ENCODE results near the gene APOL4.
A peak's percentile ranks its signal among the peaks of the same experiment; 100 is the strongest.

Gene APOL4

GRCh38 chr22:36183446-36183845 lies 18.2 kb downstream of the APOL4 start:
- H3K9ac ChIP-seq (ENCODE audit: low read length) = no peak overlapping the region
- no peak overlapping the region for H3K18ac ChIP-seq (ENCODE audit: low read length)
- no CpG with 5 or more reads among the region's 7 CpGs for WGBS (ENCODE audit: extremely low coverage, insufficient coverage, low lambda C conversion rate)
- no peak overlapping the region for H4K5ac ChIP-seq (ENCODE audit: low read length)
- no peaks in the 10 kb centered on the region for H3K36me3 ChIP-seq (ENCODE audit: control insufficient read depth, insufficient read depth, low read length)
- no peaks in the 10 kb centered on the region for H3K4me1 ChIP-seq (ENCODE audit: control insufficient read depth, low read depth, low read length)
- no peak overlapping the region for H2BK120ac ChIP-seq (ENCODE audit: low read depth, low read length)
- no peak for DNase-seq
- no peaks in the 10 kb centered on the region for H3K27me3 ChIP-seq (ENCODE audit: insufficient read depth, low read length, poor library complexity)
- no peak overlapping the region for H2BK15ac ChIP-seq (replicated peaks; ENCODE audit: low read depth)
- H3K4me2 ChIP-seq (ENCODE audit: low read length) = no peak overlapping the region
- H3K56ac ChIP-seq (ENCODE audit: low read length) = peak overlapping the region; percentile 19
- H3K23ac ChIP-seq (ENCODE audit: low read length) = no peak overlapping the region
- no peaks in the 10 kb centered on the region for H3K79me1 ChIP-seq (ENCODE audit: low read length)
- H4K8ac ChIP-seq (ENCODE audit: low read depth, low read length) = no peak overlapping the region
- H3K27ac ChIP-seq (ENCODE audit: low read depth, low read length) = no peak overlapping the region
- no peak overlapping the region for H2BK5ac ChIP-seq (ENCODE audit: low read length)
- no peak overlapping the region for H3K4me3 ChIP-seq (ENCODE audit: low read length)
- H2AK5ac ChIP-seq (ENCODE audit: low read length) = no peak overlapping the region
- no peak overlapping the region for H3K4ac ChIP-seq (ENCODE audit: low read depth, low read length)
- H3K79me2 ChIP-seq (ENCODE audit: control insufficient read depth, insufficient read depth, low read length) = no peaks in the 10 kb centered on the region

- H3K79me1 ChIP-seq (ENCODE audit: low read length) = no peaks in the 10 kb centered on the region
- no peak overlapping the region for H2BK120ac ChIP-seq (ENCODE audit: low read depth, low read length)
- H3K4me3 ChIP-seq (ENCODE audit: low read length) = no peak overlapping the region
- no peak overlapping the region for H3K9ac ChIP-seq (ENCODE audit: low read length)
- no peak overlapping the region for H3K23ac ChIP-seq (ENCODE audit: low read length)
- H3K4me2 ChIP-seq (ENCODE audit: low read length) = no peak overlapping the region
- H3K79me2 ChIP-seq (ENCODE audit: control insufficient read depth, insufficient read depth, low read length) = no peaks in the 10 kb centered on the region
- H3K4ac ChIP-seq (ENCODE audit: low read depth, low read length) = no peak overlapping the region
- H4K8ac ChIP-seq (ENCODE audit: low read depth, low read length) = no peak overlapping the region
- H3K4me1 ChIP-seq (ENCODE audit: control insufficient read depth, low read depth, low read length) = no peaks in the 10 kb centered on the region
- no peak overlapping the region for H3K18ac ChIP-seq (ENCODE audit: low read length)
- no peak overlapping the region for H3K56ac ChIP-seq (ENCODE audit: low read length)
- H3K36me3 ChIP-seq (ENCODE audit: control insufficient read depth, insufficient read depth, low read length) = no peaks in the 10 kb centered on the region
- no peak overlapping the region for H4K5ac ChIP-seq (ENCODE audit: low read length)
- no peaks in the 10 kb centered on the region for H3K27me3 ChIP-seq (ENCODE audit: insufficient read depth, low read length, poor library complexity)
- H2AK5ac ChIP-seq (ENCODE audit: low read length) = no peak overlapping the region
- H2BK15ac ChIP-seq (replicated peaks; ENCODE audit: low read depth) = no peak overlapping the region
- no peak overlapping the region for H2BK5ac ChIP-seq (ENCODE audit: low read length)
- WGBS (ENCODE audit: extremely low coverage, insufficient coverage, low lambda C conversion rate) = no CpG with 5 or more reads among the region's 6 CpGs
- DNase-seq = no peak
- no peak overlapping the region for H3K27ac ChIP-seq (ENCODE audit: low read depth, low read length)
Measured at GRCh38 chr22:36182857-36183256, 18.8 kb downstream of the APOL4 start.

- Histone ChIP-seq H3K18ac (ENCODE audit: low read length) (no peak overlapping the region), H3K4ac (ENCODE audit: low read depth, low read length) (no peak overlapping the region), H3K79me1 (ENCODE audit: low read length) (no peaks in the 10 kb centered on the region), H3K4me3 (ENCODE audit: low read length) (no peak overlapping the region), H4K8ac (ENCODE audit: low read depth, low read length) (no peak overlapping the region), H3K23ac (ENCODE audit: low read length) (no peak overlapping the region), H3K56ac (ENCODE audit: low read length) (no peak overlapping the region), H3K27me3 (ENCODE audit: insufficient read depth, low read length, poor library complexity) (no peaks in the 10 kb centered on the region), H2BK5ac (ENCODE audit: low read length) (no peak overlapping the region), H3K79me2 (ENCODE audit: control insufficient read depth, insufficient read depth, low read length) (no peaks in the 10 kb centered on the region), H2AK5ac (ENCODE audit: low read length) (no peak overlapping the region), H3K4me1 (ENCODE audit: control insufficient read depth, low read depth, low read length) (no peaks in the 10 kb centered on the region), H3K36me3 (ENCODE audit: control insufficient read depth, insufficient read depth, low read length) (no peaks in the 10 kb centered on the region), H2BK15ac (replicated peaks; ENCODE audit: low read depth) (no peak overlapping the region), H2BK120ac (ENCODE audit: low read depth, low read length) (no peak overlapping the region), H4K5ac (ENCODE audit: low read length) (no peak overlapping the region), H3K4me2 (ENCODE audit: low read length) (no peak overlapping the region), H3K27ac (ENCODE audit: low read depth, low read length) (no peak overlapping the region), H3K9ac (ENCODE audit: low read length) (no peak overlapping the region)
- no peak for DNase-seq
- no CpG with 5 or more reads among the region's 7 CpGs for WGBS (ENCODE audit: extremely low coverage, insufficient coverage, low lambda C conversion rate)
Measured at GRCh38 chr22:36182056-36182455, 19.6 kb downstream of the APOL4 start.

- Histone ChIP-seq H3K27ac (ENCODE audit: low read depth, low read length) (no peak overlapping the region), H2BK15ac (replicated peaks; ENCODE audit: low read depth) (no peak overlapping the region), H3K23ac (ENCODE audit: low read length) (no peak overlapping the region), H3K79me1 (ENCODE audit: low read length) (no peaks in the 10 kb centered on the region), H3K4ac (ENCODE audit: low read depth, low read length) (no peak overlapping the region), H3K9ac (ENCODE audit: low read length) (no peak overlapping the region), H3K4me2 (ENCODE audit: low read length) (no peak overlapping the region), H3K4me1 (ENCODE audit: control insufficient read depth, low read depth, low read length) (no peaks in the 10 kb centered on the region), H3K36me3 (ENCODE audit: control insufficient read depth, insufficient read depth, low read length) (no peaks in the 10 kb centered on the region), H2AK5ac (ENCODE audit: low read length) (peak overlapping the region; percentile 83), H4K5ac (ENCODE audit: low read length) (peak overlapping the region; percentile 88), H3K18ac (ENCODE audit: low read length) (no peak overlapping the region), H3K4me3 (ENCODE audit: low read length) (no peak overlapping the region), H4K8ac (ENCODE audit: low read depth, low read length) (no peak overlapping the region), H3K79me2 (ENCODE audit: control insufficient read depth, insufficient read depth, low read length) (no peaks in the 10 kb centered on the region), H3K27me3 (ENCODE audit: insufficient read depth, low read length, poor library complexity) (no peaks in the 10 kb centered on the region), H3K56ac (ENCODE audit: low read length) (peak overlapping the region; percentile 40), H2BK120ac (ENCODE audit: low read depth, low read length) (no peak overlapping the region), H2BK5ac (ENCODE audit: low read length) (peak overlapping the region; percentile 33)
- no CpG with 5 or more reads among the region's 6 CpGs for WGBS (ENCODE audit: extremely low coverage, insufficient coverage, low lambda C conversion rate)
- no peak for DNase-seq
Measured at GRCh38 chr22:36180928-36181327, 20.7 kb downstream of the APOL4 start.

GRCh38 chr22:36180038-36180880 lies 21.4 kb downstream of the APOL4 start:
- H3K56ac ChIP-seq (ENCODE audit: low read length) = peak overlapping the region; percentile 40
- H4K8ac ChIP-seq (ENCODE audit: low read depth, low read length) = no peak overlapping the region
- peak overlapping the region; percentile 33 for H2BK5ac ChIP-seq (ENCODE audit: low read length)
- no peaks in the 10 kb centered on the region for H3K36me3 ChIP-seq (ENCODE audit: control insufficient read depth, insufficient read depth, low read length)
- no peak overlapping the region for H2BK120ac ChIP-seq (ENCODE audit: low read depth, low read length)
- no peak overlapping the region for H3K23ac ChIP-seq (ENCODE audit: low read length)
- no peaks in the 10 kb centered on the region for H3K79me1 ChIP-seq (ENCODE audit: low read length)
- H3K4ac ChIP-seq (ENCODE audit: low read depth, low read length) = no peak overlapping the region
- no peak overlapping the region for H2BK15ac ChIP-seq (replicated peaks; ENCODE audit: low read depth)
- peak overlapping the region; percentile 78 for H4K5ac ChIP-seq (ENCODE audit: low read length)
- H2AK5ac ChIP-seq (ENCODE audit: low read length) = peak overlapping the region; percentile 83
- no peak overlapping the region for H3K9ac ChIP-seq (ENCODE audit: low read length)
- H3K27me3 ChIP-seq (ENCODE audit: insufficient read depth, low read length, poor library complexity) = no peaks in the 10 kb centered on the region
- H3K79me2 ChIP-seq (ENCODE audit: control insufficient read depth, insufficient read depth, low read length) = no peaks in the 10 kb centered on the region
- peak; percentile 75 for DNase-seq
- no CpG with 5 or more reads among the region's 22 CpGs for WGBS (ENCODE audit: extremely low coverage, insufficient coverage, low lambda C conversion rate)
- H3K4me3 ChIP-seq (ENCODE audit: low read length) = no peak overlapping the region
- H3K18ac ChIP-seq (ENCODE audit: low read length) = no peak overlapping the region
- H3K4me1 ChIP-seq (ENCODE audit: control insufficient read depth, low read depth, low read length) = no peaks in the 10 kb centered on the region
- H3K27ac ChIP-seq (ENCODE audit: low read depth, low read length) = no peak overlapping the region
- H3K4me2 ChIP-seq (ENCODE audit: low read length) = no peak overlapping the region

GRCh38 chr22:36177160-36177559 lies 24.4 kb downstream of the APOL4 start:
- no peak overlapping the region for H3K9ac ChIP-seq (ENCODE audit: low read length)
- H3K4me1 ChIP-seq (ENCODE audit: control insufficient read depth, low read depth, low read length) = no peaks in the 10 kb centered on the region
- H3K56ac ChIP-seq (ENCODE audit: low read length) = no peak overlapping the region
- H3K18ac ChIP-seq (ENCODE audit: low read length) = no peak overlapping the region
- H3K4ac ChIP-seq (ENCODE audit: low read depth, low read length) = no peak overlapping the region
- H3K27ac ChIP-seq (ENCODE audit: low read depth, low read length) = no peak overlapping the region
- no peak for DNase-seq
- H2BK5ac ChIP-seq (ENCODE audit: low read length) = peak overlapping the region; percentile 5
- H4K5ac ChIP-seq (ENCODE audit: low read length) = no peak overlapping the region
- H2BK120ac ChIP-seq (ENCODE audit: low read depth, low read length) = no peak overlapping the region
- no peak overlapping the region for H3K4me3 ChIP-seq (ENCODE audit: low read length)
- no peaks in the 10 kb centered on the region for H3K79me1 ChIP-seq (ENCODE audit: low read length)
- no peak overlapping the region for H3K23ac ChIP-seq (ENCODE audit: low read length)
- H3K27me3 ChIP-seq (ENCODE audit: insufficient read depth, low read length, poor library complexity) = no peaks in the 10 kb centered on the region
- no peak overlapping the region for H4K8ac ChIP-seq (ENCODE audit: low read depth, low read length)
- H3K79me2 ChIP-seq (ENCODE audit: control insufficient read depth, insufficient read depth, low read length) = no peaks in the 10 kb centered on the region
- no peak overlapping the region for H2BK15ac ChIP-seq (replicated peaks; ENCODE audit: low read depth)
- whole genome bisulfite sequencing (ENCODE audit: extremely low coverage, insufficient coverage, low lambda C conversion rate) = no CpG with 5 or more reads among the region's 3 CpGs
- no peak overlapping the region for H3K4me2 ChIP-seq (ENCODE audit: low read length)
- no peak overlapping the region for H2AK5ac ChIP-seq (ENCODE audit: low read length)
- H3K36me3 ChIP-seq (ENCODE audit: control insufficient read depth, insufficient read depth, low read length) = no peaks in the 10 kb centered on the region

Measured in mesendoderm (in vitro differentiated cells).